Mucosa of rectum (tissue), 2 donors: ENCODE results near the gene RUVBL1.

Experiments
- H3K27ac ChIP-seq, 2 donors: one replicate each; pipeline ENCODE4 v1.7.0; 2013; ENCODE audit warnings: inconsistent platforms in 2 of 2, low read depth in 2 of 2, low read length in 2 of 2
- H3K27me3 ChIP-seq, 2 donors: one replicate each; pipeline ENCODE4 v1.7.0; 2013; ENCODE audit warnings: low read length in 2 of 2; ENCODE audit not compliant: control insufficient read depth in 2 of 2, insufficient read depth in 2 of 2
- H3K36me3 ChIP-seq, 2 donors: one replicate each; pipeline ENCODE4 v1.7.0; 2013; ENCODE audit warnings: low read length in 2 of 2; ENCODE audit not compliant: control insufficient read depth in 2 of 2, insufficient read depth in 2 of 2
- H3K4me1 ChIP-seq, 2 donors: one replicate each; pipeline ENCODE4 v1.7.0; 2013; ENCODE audit warnings: low read length in 2 of 2, mild to moderate bottlenecking in 1 of 2; ENCODE audit not compliant: control insufficient read depth in 2 of 2, insufficient read depth in 2 of 2
- H3K4me3 ChIP-seq, 2 donors: one replicate each; pipeline ENCODE4 v1.7.0; 2013; ENCODE audit warnings: low read length in 2 of 2
- H3K9ac ChIP-seq, 2 donors: one replicate each; pipeline ENCODE4 v1.7.0; 2013; ENCODE audit warnings: low read length in 2 of 2, low read depth in 1 of 2, mild to moderate bottlenecking in 1 of 2
- H3K9me3 ChIP-seq, 2 donors: one replicate each; pipeline ENCODE4 v1.7.0; 2013; ENCODE audit warnings: low read length in 2 of 2; ENCODE audit not compliant: control insufficient read depth in 2 of 2
- donor health status: healthy.
- donor health status: Normal muscosa, but diverticular disease.

RUVBL1 gene

GRCh38 chr3:128077665-128078064 is 45.9 kb downstream of the RUVBL1 start:
- H3K4me3 ChIP-seq: no peak overlapping the region
- H3K36me3 ChIP-seq: peaks cover 0 to 14% of the 10 kb centered on the region in 2 donors
- no peak overlapping the region for H3K9ac ChIP-seq
- H3K4me1 ChIP-seq: peaks cover 30% of the 10 kb centered on the region in 2 donors
- no peak overlapping the region for H3K27ac ChIP-seq
- no peaks in the 10 kb centered on the region for H3K27me3 ChIP-seq
- H3K9me3 ChIP-seq: no peaks in the 10 kb centered on the region

DNA sequence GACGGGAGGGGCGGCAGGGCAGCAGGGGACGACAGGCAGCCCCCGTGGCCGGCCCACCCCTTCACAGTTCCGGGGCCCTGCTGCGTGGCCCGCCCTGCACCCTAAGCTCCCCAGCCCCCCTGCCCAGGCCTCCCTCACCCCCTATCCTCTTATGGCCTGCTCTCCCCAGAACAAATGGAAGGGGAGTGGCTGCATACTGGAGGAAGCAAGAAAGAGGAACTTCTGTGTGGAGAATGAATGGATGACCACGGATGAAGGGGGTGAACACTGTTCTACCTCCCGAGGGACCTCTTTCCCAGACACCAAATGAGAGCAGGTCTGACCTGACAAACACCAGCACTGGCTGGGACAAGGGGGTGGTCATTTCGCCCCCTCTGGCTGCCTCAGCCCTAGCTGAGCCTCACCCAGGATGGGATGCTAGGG is 46.4 kb downstream of the RUVBL1 start:
- Histone ChIP-seq H3K4me1 (peaks cover 26 to 28% of the 10 kb centered on the region in 2 donors), H3K9ac (no peak overlapping the region), H3K4me3 (peak overlapping the region in 1 of 2 donors; percentile 69), H3K27me3 (no peaks in the 10 kb centered on the region), H3K27ac (peak overlapping the region in 1 of 2 donors; percentile 9), H3K36me3 (peaks cover 0 to 15% of the 10 kb centered on the region in 2 donors), H3K9me3 (no peaks in the 10 kb centered on the region)

DNA sequence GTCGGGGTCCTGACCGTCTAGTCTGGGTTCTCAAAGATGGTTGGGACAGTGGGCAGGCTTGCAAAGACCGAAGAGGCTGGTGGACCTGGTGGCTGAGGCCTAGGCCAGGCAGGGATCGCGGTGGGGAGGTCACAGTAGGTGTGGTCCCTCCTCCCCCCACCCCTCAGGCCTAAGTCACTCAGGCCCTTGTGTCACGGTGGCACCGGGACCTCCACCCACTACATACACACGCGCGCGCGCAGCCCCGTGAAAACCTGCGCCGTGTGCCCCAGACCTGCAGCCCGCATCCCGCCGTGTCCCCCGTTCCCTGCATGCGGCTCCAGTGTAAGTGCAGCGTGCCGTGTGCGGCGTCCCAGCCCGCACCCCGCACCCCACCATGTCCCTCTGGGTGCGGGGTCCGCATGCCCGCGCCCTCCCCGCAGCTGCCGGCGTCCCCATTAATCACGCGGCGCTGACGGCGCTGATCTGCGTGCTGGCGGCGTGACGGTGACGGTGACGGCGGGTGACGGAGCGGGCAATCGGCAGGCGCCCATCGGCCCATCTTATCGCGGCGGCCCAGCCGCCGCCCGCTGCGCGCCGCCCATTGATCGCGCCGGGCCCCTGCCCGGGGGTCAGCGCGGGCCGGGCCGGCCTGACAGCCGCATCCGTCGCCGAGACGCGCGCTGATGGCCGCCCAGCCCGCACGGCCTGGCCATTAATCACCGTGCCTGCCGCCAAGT is 47.0 kb downstream of the RUVBL1 start:
- Histone ChIP-seq H3K36me3 (peaks cover 0 to 19% of the 10 kb centered on the region in 2 donors), H3K27me3 (no peaks in the 10 kb centered on the region), H3K9me3 (no peaks in the 10 kb centered on the region), H3K9ac (peak overlapping the region in 1 of 2 donors; percentile 52), H3K4me3 (peak overlapping the region; percentile 69 to 70), H3K27ac (peak overlapping the region; percentile 9 to 20), H3K4me1 (peaks cover 23 to 26% of the 10 kb centered on the region in 2 donors)

DNA sequence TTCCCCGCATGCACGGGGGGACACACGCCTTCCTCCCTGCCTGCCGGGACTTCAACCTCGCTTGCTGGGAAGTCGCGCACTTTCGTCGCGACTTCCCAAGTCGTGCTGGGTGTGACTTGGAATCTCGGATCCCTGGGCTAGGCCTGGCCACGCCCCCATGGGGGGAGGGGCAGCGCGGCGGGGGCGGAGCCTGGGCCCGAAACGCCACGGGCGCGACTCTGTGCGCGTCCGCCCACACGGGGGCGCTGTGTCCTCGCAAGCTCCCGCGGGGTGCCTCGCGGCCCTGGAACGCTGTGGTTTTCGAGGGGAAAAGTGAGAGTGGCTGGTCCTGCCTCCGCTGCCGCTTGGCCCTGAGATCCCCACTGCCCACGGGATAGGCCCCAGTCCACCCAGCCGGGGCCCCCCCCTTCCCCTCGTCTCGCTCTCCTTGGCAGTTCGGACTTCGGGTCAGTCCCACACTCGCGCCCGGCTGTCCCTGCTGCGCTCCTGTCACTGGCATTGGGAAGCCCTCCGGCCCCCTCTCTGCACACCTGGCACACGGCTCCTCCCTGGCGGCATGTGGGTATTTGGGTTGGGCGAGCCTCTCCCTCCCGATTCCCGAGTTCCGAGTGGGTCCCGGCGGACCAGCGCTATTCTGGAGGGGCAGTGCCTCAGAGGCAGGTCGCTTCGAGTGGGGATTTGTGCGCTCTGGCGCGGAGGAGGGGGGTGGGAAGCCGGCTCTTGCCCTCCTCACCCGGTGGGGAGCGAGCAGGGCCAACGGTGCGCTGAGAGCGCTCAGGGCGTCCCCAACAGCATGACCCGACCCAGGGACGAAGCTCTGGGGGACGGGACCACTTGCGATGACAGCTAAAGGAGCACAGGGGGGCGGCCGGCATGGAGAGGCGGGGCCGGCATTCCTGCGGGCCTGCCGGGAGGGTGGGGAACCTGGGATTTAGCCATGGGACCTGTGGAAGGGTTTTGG is 47.8 kb downstream of the RUVBL1 start:
- H3K36me3 ChIP-seq: peaks cover 7 to 23% of the 10 kb centered on the region in 2 donors
- H3K27me3 ChIP-seq: no peaks in the 10 kb centered on the region
- H3K9me3 ChIP-seq: no peaks in the 10 kb centered on the region
- peaks cover 18% of the 10 kb centered on the region in 2 donors for H3K4me1 ChIP-seq
- peak overlapping the region in 1 of 2 donors; percentile 52 for H3K9ac ChIP-seq
- peak overlapping the region; percentile 69 to 70 for H3K4me3 ChIP-seq
- H3K27ac ChIP-seq: peak overlapping the region; percentile 9 to 50

DNA sequence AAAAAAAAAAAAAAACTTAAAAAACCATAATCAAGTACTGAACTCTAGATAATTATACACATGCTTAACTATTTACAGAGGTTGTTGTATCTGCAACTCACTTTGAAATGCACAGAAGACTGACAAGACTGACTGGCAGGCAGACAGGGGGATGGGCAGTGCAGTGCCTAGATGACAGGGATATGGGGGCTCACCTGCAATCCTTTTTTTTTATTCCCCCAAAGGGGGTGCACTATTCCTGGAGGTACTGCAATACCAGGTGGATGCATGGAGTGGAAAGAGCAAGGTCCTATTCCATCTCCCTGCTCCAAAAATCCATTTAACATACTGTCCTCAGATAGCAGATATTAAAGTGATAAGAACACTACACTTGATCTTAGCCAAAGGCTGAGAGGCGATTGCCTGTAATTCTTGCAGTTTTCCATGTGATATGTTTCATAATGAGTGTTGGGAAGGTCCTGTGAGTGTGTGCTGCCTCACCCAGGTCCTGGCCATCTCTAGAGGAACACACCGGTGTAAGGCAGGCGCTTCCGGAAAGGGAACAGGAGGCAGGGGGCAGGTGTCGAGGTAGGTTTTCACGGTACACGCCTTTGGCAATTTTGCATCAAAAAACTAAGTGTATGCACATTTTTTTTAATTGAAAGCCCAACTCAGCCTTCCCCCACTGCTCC is 48.6 kb downstream of the RUVBL1 start:
- no peaks in the 10 kb centered on the region for H3K9me3 ChIP-seq
- peak overlapping the region in 1 of 2 donors; percentile 50 for H3K27ac ChIP-seq
- peaks cover 18% of the 10 kb centered on the region in 2 donors for H3K4me1 ChIP-seq
- no peaks in the 10 kb centered on the region for H3K27me3 ChIP-seq
- H3K9ac ChIP-seq: peak overlapping the region in 1 of 2 donors; percentile 44
- H3K4me3 ChIP-seq: peak overlapping the region; percentile 63 to 70
- peaks cover 15 to 31% of the 10 kb centered on the region in 2 donors for H3K36me3 ChIP-seq

GRCh38 chr3:128073807-128074206 is 49.8 kb downstream of the RUVBL1 start:
- no peak overlapping the region for H3K4me3 ChIP-seq
- peaks cover 25 to 41% of the 10 kb centered on the region in 2 donors for H3K36me3 ChIP-seq
- no peaks in the 10 kb centered on the region for H3K27me3 ChIP-seq
- H3K9ac ChIP-seq: no peak overlapping the region
- H3K9me3 ChIP-seq: no peaks in the 10 kb centered on the region
- no peak overlapping the region for H3K27ac ChIP-seq
- H3K4me1 ChIP-seq: peaks cover 18% of the 10 kb centered on the region in 2 donors

- Histone ChIP-seq H3K9ac (no peak overlapping the region), H3K27me3 (no peaks in the 10 kb centered on the region), H3K4me3 (no peak overlapping the region), H3K9me3 (no peaks in the 10 kb centered on the region), H3K4me1 (peaks cover 18% of the 10 kb centered on the region in 2 donors), H3K36me3 (peaks cover 30 to 45% of the 10 kb centered on the region in 2 donors), H3K27ac (no peak overlapping the region)
Observed at GRCh38 chr3:128073185-128073725, 50.4 kb downstream of the RUVBL1 start.

GRCh38 chr3:128072454-128073184 is 51.0 kb downstream of the RUVBL1 start:
- H3K27me3 ChIP-seq: no peaks in the 10 kb centered on the region
- no peak overlapping the region for H3K4me3 ChIP-seq
- H3K27ac ChIP-seq: no peak overlapping the region
- no peak overlapping the region for H3K9ac ChIP-seq
- H3K4me1 ChIP-seq: peaks cover 18% of the 10 kb centered on the region in 2 donors
- no peaks in the 10 kb centered on the region for H3K9me3 ChIP-seq
- H3K36me3 ChIP-seq: peaks cover 37 to 51% of the 10 kb centered on the region in 2 donors

DNA sequence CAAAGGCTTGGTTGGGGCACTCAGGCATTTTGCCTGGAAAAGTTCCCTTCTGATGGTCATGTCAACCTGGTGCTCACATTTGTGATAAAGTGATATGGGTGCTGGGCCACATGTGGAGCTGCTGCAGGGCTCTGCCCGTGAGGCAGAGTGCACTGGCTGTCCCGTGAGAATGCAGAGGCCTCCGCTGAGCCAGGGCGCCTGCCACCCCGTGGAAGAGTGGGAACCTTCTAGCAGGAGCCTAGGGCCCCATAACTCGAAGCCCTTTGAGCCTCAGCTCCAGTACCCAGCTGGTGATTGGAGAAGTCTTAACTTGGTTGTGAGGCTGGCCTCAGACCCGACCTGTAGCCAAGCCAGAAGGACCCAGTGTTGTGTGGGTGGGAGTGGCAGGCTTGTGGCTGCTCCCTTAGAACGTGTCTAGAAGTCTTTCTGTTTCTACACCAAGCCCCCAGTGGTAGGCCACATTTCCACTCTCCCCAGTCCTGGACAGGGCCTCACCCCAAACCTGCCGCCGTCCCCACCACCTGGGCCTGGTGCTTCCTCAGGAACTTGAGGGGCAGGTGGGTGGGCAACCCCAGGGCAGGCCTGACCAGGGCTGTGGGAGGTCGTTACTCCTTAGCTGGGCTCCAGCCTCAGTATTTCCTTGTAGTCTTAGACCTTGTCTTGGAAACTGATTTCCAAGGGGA is 51.7 kb downstream of the RUVBL1 start:
- Histone ChIP-seq H3K27ac (no peak overlapping the region), H3K36me3 (peaks cover 44 to 58% of the 10 kb centered on the region in 2 donors), H3K27me3 (no peaks in the 10 kb centered on the region), H3K9ac (no peak overlapping the region), H3K4me3 (no peak overlapping the region), H3K9me3 (no peaks in the 10 kb centered on the region), H3K4me1 (peaks cover 16 to 18% of the 10 kb centered on the region in 2 donors)
